AG08395 (cell line): Measurements from ENCODE around the gene FBXO47.

ENCODE experiments used
- DNase-seq: peaks from one replicate; pipeline ENCODE4 v3.0.0; 2012; ENCODE audit warnings: mixed read lengths, low spot score

Gene FBXO47

DNA sequence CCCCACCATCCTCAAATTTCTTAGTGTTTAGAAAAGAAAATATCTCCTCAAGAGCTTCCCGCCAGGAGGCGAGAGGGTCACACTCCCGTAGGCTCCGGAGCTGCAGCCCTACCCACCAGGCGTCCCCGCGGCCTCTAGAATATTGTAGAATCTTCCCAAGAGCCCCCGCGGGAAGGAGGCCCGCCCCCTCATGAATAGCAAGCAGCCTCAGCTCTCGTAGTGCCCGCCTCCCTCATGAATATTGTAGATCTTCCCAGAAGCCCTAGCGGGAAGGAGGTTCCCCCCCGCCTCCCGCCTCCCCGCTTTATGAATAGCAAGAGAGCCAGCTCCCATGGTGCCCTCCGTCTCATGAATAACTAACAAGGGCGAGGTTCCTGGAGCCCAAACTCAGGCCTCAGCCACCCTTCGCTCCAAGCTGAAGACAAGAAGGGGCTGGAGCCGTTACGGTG lies at the start of gene FBXO47:
Gene FBXO47 (minus strand): TSS at position 114 of the 449 bp plus-strand sequence. CDS start 4,378 bp downstream, outside the sequence.
- peak; percentile 85 for DNase-seq

DNA sequence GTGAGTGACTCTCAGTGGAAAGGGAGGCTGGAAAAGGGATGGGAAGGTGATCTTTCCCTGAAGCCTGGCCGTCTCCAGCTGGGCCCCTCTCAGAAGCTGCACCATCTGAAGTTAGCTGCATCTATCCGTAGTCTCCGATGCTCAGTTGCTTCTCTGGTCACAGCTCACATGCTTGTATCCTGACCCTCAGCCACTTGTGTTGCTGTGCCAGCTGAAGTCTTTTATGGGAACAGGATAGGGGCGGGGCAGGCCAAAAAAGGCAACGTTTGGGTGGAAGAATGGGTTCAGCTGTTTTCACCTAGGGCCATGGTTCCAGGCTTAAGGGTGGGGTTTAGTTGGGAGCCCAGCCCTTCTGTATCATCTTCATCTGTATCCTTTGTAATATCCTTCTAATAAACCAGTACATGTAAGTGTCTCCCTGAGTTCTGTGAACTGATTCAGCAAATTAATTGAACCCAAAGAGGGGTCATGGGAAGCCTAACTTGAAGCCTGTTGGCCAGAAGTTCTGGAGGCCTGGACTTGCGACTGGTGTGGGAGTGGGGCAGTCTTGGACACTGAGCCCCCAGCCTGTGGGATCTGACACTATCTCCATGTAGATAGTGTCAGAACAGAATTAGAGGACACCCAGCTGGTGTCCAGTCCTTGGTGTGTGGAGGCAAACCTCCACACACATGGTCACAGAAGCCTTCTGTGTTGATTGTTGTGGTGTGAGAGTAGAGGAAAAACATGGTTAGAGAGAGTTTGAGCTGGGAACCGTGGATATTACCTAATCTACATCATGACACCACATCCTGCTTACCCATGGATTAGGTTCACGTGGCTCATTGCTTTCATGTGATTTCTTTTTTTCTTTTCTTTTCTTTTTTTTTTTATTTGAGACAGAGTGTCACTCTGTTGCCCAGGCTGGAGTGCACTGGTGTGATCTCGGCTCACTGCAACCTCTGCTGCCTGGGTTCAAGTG lies 49.3 kb upstream of the FBXO47 start:
- DNase-seq = peak; percentile 10

DNA sequence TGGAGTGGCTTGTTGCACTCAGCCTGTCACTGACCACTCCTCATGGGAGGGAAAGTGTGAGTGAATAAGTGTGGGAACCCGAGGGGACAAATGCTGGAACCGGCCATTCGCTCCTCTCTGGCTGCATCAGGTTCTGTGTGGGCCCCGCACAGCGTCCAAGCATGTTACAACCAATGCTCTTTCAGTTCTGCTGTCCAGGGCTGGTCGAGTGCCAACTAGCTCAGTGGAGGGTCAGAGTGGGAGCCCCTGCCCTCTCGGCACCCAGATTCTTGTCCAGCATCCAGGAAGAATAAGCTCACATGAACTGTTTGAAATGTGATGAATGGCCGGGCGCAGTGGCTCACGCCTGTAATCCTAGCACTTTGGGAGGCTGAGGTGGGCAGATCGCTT lies 48.3 kb upstream of the FBXO47 start:
- DNase-seq = no peak

GRCh38 chr17:39014795-39015545 lies 47.8 kb upstream of the FBXO47 start:
- no peak for DNase-seq

DNA sequence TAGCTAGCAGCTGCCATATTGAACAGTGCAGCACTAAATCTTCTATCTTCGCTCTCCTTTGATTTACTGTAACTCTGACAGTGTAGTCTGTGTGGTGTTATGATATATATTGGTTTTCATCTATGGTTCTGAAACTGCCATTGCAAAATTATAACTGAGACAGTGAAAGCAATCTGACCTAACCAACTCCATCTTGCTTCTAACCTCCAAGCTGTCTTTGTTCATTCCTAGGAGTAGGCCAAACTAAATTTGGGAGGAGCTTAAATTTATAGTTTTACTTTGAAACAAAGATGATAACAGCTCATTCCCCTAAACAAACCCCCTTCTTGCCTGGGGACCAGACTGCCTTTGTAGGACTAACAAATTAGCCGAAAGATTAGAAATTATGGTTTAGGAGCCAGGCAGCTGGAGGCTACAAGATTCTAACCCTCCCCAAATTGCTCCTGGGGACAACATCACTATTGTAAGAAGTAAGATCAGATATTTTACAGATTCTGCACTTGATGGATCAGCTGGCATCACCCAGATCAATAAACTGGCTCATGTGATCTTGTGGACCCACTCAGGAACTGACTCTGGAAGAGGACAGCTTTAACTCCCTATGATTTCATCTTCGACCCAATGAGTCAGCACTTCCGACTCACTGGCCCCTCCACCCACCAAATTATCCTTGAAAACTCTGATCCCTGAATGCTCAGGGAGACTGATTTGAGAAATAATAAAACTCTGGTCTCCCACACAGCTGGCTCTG lies 47.0 kb upstream of the FBXO47 start:
- DNase-seq = peak; percentile 12

GRCh38 chr17:39012725-39013124 lies 45.5 kb upstream of the FBXO47 start:
- DNase-seq = no peak

DNA sequence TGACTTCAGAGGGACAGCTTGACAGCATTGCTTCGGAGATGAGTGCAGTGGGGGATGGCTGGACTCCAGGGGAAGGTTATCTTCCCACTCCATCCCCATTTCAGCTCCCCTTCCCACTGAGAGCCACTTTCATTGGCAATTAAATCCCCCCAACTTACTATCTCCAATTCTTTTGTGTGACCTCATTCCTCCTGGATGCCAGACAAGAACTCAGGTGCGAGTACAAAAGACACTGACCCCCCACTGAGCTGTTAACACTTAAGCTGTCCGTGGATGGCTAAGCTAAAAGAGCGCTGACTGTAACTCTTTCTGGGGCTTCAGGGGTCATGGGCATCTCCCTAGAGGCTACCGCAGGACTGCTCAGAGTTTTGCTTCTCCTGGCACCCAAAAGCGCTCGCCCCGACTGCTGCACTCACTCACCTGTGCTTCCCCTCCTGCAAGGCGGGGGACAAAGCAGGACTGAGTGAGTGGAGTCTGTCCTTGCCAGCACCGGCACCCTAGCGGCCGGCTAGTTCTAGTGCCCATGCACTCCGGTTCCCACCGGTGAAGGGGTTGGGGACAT lies 44.8 kb upstream of the FBXO47 start:
- DNase-seq = no peak

DNA sequence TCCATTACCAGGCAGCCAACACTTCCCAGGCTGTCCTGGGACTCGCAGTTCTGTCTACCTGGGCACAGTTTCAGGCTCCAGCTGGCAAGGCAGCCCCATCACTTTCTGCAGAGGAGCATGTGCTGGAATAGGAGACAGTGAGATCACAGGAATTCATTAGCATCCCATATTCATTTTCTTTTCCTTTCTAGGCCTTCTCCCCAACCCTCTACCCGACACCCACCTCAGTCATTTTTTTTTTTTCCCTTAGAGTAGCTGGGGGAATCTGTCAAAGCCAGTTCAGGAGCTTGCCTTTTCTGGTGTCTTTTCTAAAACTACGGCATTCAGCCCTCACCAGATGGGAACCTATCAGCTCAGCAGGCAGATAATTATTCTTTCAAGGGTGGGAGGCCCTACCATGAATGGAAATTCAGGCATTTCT lies 42.4 kb upstream of the FBXO47 start:
- DNase-seq = no peak

DNA sequence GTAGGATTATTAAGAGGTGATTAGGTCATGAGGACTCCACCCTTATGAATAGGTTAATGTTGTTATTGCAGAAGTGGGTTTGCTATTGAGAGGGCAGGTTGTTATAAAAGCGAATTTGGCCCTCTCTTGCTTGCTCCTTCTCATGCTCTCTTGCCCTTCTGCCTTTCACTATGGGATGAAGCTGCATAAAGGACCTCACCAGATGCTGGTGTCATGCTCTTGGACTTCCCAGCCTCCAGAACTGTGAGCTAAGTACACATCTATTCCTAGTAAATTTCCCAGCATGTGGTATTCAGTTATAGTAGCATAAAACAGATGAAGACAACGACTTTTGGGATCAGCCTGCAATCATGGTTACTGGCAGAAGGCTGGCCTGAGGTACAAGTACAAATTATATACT lies 41.4 kb upstream of the FBXO47 start:
- DNase-seq = no peak

- DNase-seq = peak; percentile 74
Measured at GRCh38 chr17:39002991-39003715, 36.0 kb upstream of the FBXO47 start.

GRCh38 chr17:39001703-39002637 lies 34.8 kb upstream of the FBXO47 start:
- DNase-seq = peak; percentile 76

DNA sequence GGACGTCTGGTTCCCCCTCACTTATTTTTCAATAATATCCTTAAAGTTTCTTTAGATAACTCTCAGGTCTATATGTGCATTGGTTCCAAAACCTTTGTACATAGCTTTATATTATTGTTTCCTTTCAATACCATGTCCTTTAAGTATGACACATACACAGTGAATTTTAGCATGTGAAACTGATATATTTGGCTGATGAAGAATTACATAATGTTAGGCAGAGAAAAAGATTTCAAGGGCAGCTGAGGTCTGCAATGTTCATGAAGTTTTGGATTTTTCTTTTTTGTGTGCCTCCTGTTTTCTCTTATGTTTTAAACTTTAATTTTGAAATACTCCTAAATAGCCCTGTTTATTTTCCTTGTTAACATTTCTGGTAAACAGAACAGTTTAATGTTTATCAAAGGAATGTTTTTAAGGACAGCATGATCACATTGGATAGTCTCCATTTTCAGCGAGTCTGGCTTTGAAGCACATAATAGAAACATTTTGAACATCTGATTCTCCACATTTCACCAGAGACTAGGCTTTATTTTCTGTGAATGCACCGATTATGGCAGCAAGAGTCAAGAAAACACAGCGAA lies 32.9 kb upstream of the FBXO47 start:
- no peak for DNase-seq

DNA sequence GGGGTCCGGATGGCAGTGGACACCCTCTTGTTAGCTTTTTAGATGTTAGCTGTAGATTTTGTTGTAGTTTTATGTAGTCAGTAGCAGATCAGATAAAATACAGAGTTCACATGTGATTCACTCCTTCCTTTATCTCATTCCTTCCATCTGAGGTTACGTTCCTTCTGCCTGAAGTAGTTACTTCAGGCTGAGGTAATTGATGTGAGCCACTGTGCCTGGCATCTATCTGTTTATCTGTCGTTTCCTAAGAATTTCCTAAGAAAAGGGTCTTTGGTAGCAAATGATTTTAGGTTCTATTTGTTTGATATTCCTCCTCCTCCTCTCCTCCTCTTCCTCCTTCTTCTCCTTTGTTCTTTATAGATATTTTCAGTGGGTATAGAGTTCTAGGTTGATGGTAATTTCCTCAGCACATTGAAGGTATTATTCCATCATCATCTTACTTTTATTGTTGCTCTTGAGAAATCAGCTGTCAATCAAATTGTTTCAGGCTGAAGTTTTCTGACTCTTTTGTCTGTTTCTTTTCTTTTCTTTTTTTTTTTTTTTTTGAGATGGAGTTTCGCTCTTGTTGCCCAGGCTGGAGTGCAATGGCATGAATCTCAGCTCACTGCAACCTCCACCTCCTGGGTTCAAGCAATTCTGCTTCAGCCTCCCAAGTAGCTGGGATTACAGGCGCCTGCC lies 29.6 kb upstream of the FBXO47 start:
- DNase-seq = no peak

- DNase-seq = no peak
Measured at GRCh38 chr17:38994026-38994425, 26.8 kb upstream of the FBXO47 start.

GRCh38 chr17:38984666-38985065 lies 17.5 kb upstream of the FBXO47 start:
- no peak for DNase-seq

- DNase-seq = peak; percentile 68
Measured at GRCh38 chr17:38982858-38983746, 15.9 kb upstream of the FBXO47 start.

DNA sequence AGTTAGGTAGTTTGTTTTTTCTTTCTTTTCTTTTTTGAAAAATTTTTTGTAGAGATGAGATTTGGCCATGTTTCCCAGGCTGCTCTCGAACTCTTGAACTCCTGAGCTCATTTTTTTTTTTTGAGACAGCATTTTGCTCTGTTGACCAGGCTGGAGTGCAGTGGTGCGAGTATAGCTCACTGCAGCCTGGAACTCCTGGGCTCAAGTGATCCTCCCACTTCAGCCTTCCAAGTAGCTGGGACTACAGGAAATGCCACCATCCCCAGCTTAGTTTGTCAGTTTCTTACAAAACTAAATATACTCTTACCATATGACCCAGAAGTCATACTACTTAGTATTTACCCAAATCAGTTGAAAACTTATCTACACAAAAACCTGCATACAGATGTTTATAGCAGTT lies 14.4 kb upstream of the FBXO47 start:
- no peak for DNase-seq
